NCI-H774 (cell line): ENCODE results near the gene GABRG3.

ENCODE experiments used
- DNase-seq: peaks from one replicate; lab custom pipeline; 2025; lab: John Stamatoyannopoulos, UW

The GABRG3 gene

DNA sequence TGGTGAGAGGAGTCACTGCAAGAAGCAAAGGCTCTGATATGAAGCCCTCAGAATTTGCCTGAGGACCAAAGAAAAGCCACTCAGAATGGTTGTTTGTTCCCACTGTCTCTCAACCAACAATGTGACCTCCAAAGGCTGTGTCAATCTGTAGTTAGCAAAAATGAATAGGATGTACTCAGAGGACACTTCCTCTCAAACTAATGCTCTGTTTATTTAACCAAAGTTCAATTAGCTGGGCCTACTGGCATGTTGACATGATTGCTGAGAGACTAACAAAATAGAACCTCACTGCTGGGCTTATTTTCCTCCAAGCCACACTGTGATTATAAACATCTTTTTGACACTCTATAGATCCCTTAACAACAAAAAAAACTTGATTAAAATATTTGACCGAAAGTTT is 605.6 kb downstream of the GABRG3 start:
- no peak for DNase-seq

DNA sequence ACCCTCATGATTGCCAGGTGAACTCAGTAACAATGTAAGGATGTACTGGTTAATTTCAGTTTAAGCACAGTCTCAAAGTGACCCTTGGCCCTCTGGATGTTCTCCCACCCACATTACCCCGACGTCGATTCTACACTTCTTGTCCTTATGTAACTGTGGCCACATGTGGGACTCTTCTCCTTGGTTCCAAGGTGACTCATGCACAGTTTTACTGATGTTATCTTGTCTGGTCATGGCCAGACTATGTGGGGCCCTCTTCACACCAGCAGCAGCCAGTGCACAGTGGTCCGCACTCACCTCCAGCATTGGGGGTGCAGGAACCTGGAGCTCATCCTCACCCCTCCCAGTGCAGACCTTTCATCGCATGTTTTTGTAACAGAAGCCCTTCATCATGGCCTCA is 608.8 kb downstream of the GABRG3 start:
- DNase-seq = no peak

DNA sequence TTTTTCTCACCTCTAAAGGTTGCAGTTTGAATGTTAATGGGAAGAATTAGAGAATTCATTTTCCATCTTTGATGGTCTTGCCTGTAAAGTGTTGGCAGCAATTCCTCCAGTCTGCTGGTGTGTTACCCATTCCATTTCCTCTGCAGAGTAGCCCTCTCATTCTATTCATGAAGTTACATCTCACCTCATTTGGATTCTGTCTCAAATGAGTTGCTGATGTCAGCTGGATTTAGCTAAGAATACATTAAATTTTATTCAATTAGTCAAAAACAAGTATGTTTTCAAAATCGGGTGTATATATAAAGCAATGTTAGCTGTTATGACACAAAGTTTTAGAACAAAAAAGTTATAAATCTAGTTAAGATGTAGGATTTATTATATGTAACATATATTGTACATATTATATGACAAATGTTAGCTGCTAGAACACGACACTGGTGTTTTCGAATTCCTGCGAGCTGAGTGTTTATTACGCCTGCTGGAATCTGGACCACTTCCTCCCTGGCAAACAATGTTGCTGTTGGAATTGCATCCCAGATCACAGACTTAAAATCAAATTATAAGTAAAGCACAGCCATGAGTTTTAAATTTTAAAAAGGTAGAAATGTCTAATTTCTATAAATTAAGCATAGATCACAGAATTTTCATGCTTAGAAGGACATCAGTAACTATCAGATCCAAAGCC is 611.9 kb downstream of the GABRG3 start:
- no peak for DNase-seq

DNA sequence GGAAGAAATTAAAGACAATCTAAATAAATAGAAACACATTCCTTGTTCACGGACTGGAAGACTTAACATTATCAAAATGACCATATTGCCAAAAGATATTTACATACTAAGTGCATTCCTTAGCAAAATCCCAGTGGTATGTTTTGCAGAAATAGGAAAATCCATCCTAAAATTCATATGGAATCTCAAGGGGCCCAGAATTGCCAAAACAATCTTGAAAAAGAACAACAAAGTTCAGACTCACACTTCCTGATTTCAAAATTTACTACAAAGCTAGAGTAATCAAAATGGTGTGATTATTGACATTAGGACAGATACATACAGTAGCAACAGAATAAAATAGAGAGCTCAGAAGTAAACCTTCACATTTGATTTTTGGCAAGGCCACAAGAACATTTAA is 612.7 kb downstream of the GABRG3 start:
- no peak for DNase-seq

DNA sequence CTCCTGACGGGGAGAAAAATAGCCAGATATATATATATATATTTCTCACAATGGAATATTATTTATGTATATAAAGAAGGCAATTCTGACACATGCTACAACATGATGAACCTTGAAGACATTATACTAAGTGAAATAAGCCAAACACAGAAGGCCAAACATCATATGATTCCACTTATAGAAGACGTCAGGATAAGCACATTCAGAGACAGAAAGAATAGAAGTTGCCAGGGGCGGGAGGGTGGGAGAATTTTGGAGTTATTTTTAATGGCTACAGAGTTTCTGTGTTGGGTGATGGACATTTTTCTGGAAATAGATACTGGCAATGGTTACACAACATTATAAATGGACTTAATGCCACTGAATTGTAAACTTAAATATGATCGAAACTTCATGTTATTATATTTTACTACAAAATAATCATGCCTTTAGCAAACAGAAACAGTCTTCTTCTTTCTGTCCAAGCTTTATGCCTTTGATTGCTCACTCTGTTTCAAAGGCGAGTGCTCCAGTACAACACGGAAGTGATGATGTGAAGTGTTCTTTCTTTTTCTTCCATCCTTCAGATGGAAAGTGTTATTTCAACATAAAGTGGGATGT is 614.2 kb downstream of the GABRG3 start:
- no peak for DNase-seq

DNA sequence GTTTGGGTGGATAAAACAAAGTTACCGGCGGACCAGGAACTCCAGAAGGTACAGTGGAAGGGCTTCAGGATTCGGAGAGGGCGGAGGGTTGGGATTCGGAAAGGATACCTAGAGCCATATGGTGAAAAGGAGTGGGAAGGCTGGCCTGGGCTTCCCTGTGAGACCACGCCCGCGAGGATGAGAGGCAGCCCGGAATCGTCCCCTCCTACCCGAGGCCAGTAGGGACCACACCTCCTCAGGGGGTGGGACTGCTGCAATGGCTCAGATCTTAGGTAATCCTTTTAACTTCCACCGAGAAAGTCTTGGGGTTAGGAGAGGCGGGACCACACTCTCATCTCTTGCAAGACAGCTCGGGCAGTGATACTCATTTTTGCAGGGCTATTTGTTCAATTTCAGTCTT is 616.8 kb downstream of the GABRG3 start:
- no peak for DNase-seq

DNA sequence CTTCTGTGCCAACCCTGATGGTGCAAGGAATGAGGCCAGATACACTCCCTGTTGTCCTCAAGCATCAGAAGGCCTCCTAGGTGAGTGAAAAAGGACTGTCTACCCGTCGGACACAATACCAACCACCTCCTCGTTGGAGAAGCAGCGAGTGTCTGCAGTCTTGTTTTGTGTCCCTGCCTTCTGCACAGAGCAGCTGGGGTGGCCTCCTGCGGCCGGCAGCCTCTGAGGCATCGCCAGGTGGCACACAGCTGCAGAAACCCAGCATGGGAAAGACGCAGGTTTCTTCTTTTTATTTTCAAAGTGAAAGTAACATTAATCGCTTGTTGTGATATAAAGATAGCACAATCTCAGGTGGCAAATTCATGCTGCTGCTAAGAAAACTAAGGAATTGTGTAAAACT is 618.3 kb downstream of the GABRG3 start:
- peak; percentile 46 for DNase-seq

DNA sequence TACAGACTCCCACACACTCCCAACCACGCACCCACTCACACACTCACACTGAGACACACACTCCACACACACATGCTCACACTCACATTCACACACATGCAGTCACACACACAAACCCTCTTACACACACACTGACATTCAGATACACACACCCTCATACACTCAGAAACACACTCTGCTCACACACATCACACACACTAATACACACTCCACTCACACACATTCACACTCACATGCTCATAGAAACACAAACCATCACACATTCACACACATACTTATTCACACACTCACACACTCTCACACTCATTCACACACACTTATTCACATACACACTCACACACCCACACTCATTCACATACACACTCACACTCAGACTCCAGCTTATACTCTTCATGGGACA is 618.8 kb downstream of the GABRG3 start:
- no peak for DNase-seq
